HepG2 (cell line): ENCODE measurements around the gene GPR62. TPM values are rescaled to one million over a fixed set of nuclear protein-coding genes. Genes with fewer than 3 reads are reported as not detected.
A peak's percentile ranks its signal among the peaks of the same experiment; 100 is the strongest.

Source experiments
- ADNP ChIP-seq: sonication (generic); formaldehyde crosslinking; IDR thresholded peaks from 2 replicates; pipeline ENCODE4 v1.4.0; 2020; ENCODE audit warnings: missing genetic modification reagents
- BCLAF1 ChIP-seq: fragments of 450-650 bp; IDR thresholded peaks from 2 replicates; pipeline ENCODE4 v1.6.1; 2017; ENCODE audit warnings: mild to moderate bottlenecking
- KDM1A ChIP-seq: IDR thresholded peaks from 2 replicates; pipeline ENCODE4 v1.6.1; 2016; ENCODE audit warnings: missing compliant biosample characterization
- MATR3 ChIP-seq: sonication (generic); formaldehyde crosslinking; IDR thresholded peaks from 2 replicates; pipeline ENCODE4 v1.4.0; 2020; ENCODE audit warnings: missing genetic modification reagents
- MTA1 ChIP-seq: sonication (generic); formaldehyde crosslinking; IDR thresholded peaks from 2 replicates; pipeline ENCODE4 v1.4.0; 2020; ENCODE audit warnings: missing genetic modification reagents, mild to moderate bottlenecking, borderline replicate concordance
- MYC ChIP-seq: sonication (generic); formaldehyde crosslinking; IDR thresholded peaks from 2 replicates; pipeline ENCODE4 v1.9.0; 2021; ENCODE audit warnings: missing genetic modification reagents, borderline replicate concordance
- NR2F2 ChIP-seq: IDR thresholded peaks from 2 replicates; pipeline ENCODE4 v1.6.1; 2012; ENCODE audit warnings: low read depth, inconsistent platforms, borderline replicate concordance
- POLR2A ChIP-seq, 2 experiments: IDR thresholded peaks; 2 replicates each; pipeline ENCODE4 v1.6.1; 2011; ENCODE audit warnings: low read depth in 2 of 2, low read length in 2 of 2, mild to moderate bottlenecking in 1 of 2, moderate library complexity in 1 of 2; ENCODE audit not compliant: insufficient read depth in 1 of 2
- SMAD9 ChIP-seq: sonication (generic); formaldehyde crosslinking; IDR thresholded peaks from 2 replicates; pipeline ENCODE4 v1.5.1; 2020; ENCODE audit warnings: mild to moderate bottlenecking, missing genetic modification reagents
- TFE3 ChIP-seq: IDR thresholded peaks from 2 replicates; pipeline ENCODE4 v1.6.1; 2016
- ZBTB10 ChIP-seq: sonication (generic); formaldehyde crosslinking; IDR thresholded peaks from 2 replicates; pipeline ENCODE4 v1.4.0; 2020; ENCODE audit warnings: missing genetic modification reagents, borderline replicate concordance
- ZNF230 ChIP-seq: sonication (generic); formaldehyde crosslinking; IDR thresholded peaks from 2 replicates; pipeline ENCODE4 v1.4.0; 2020; ENCODE audit warnings: mild to moderate bottlenecking, missing genetic modification reagents
- ZNF274 ChIP-seq: sonication (generic); formaldehyde crosslinking; IDR thresholded peaks from 2 replicates; pipeline ENCODE4 v1.5.1; 2020; ENCODE audit warnings: mild to moderate bottlenecking, missing genetic modification reagents
- ZNF3 ChIP-seq: IDR thresholded peaks from 2 replicates; pipeline ENCODE4 v1.7.0; 2017; ENCODE audit warnings: inconsistent platforms
- ZNF761 ChIP-seq: sonication (generic); formaldehyde crosslinking; conservative IDR thresholded peaks from 2 replicates; pipeline ENCODE4 v1.4.0; 2020; ENCODE audit warnings: mild to moderate bottlenecking, missing genetic modification reagents
- polyA plus RNA-seq, 8 experiments: library from polyadenylated mRNA; depleted of rRNA in 3 of 8; stranded (reverse) in 7 of 8; unstranded in 1 of 8; fragments of >200 nt; fragmentation: Illumina TruSeq in 4 of 8; extraction: Trizol in 4 of 8; gene quantifications; 2 replicates each; pipeline versions ENCODE4 v1.2.1 to v1.2.3, GENCODE V29; 2011 to 2016; ENCODE audit warnings: low read depth in 4 of 8, missing spikeins in 1 of 8, mixed read lengths in 1 of 8; ENCODE audit not compliant: insufficient read depth in 1 of 8
- total RNA-seq, 5 experiments: library from RNA; depleted of rRNA; stranded (reverse); fragments of >200 nt; fragmentation: Illumina TruSeq; extraction: Trizol; gene quantifications; 2 replicates each; pipeline ENCODE4 v1.2.3, GENCODE V29; 2016; ENCODE audit warnings: low read depth in 1 of 5
- TF ChIP-seq, protein P1 (sequence below): sonication (generic); formaldehyde crosslinking; IDR thresholded peaks from 2 replicates; pipeline ENCODE4 v1.4.0; 2020; ENCODE audit warnings: mild to moderate bottlenecking, missing genetic modification reagents
- TF ChIP-seq, protein P2 (sequence below): IDR thresholded peaks from 2 replicates; pipeline ENCODE4 v1.6.1; 2018; ENCODE audit warnings: missing genetic modification reagents

The GPR62 gene
- total and polyA plus RNA-seq, 2 of the 13 experiments (the other 11 are each of a cell fraction or from before 2014, with no cell fraction given): not detected

DNA sequence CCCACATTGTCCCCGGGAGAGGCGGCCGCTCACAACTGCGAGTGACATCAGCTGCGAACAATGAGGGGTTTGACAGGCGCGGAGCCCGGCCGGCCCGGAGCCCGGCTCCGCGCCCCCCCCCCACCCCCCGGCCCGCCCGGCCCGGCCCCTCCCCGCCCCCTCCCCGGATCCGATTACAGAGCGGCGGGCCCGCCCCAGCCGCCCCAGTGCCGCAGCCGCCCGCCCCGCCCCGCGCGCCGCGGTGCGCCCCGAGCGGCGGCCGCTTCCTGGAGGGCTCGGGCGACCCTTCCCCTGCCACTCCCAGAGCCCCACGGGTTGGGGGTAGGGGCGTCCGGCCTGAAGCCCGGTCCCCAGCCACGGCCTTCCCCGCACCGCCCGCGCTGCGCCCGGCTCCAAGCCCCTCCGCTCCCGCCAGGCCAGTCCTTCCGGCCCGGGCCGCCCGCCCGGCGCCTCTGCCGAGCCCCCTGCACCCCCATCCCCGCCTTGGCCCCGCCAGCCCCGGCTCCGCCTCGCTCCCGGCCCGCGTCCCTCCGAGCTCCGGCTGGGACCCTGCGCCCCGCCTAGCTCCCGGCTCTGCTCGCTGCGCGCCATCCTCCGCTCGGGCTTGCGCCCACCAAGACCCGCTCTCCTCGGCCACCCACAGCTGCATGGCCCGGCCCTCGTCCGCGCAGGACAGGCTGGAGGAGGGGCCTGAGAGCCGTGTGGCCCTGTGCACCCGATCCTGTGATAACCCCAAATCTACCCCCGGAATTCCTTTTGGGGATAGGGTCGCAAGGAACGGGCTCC lies 12.4 kb downstream of the GPR62 start, which contains the start of gene PCBP4 (continued):
- TF ChIP-seq, protein P1, sequence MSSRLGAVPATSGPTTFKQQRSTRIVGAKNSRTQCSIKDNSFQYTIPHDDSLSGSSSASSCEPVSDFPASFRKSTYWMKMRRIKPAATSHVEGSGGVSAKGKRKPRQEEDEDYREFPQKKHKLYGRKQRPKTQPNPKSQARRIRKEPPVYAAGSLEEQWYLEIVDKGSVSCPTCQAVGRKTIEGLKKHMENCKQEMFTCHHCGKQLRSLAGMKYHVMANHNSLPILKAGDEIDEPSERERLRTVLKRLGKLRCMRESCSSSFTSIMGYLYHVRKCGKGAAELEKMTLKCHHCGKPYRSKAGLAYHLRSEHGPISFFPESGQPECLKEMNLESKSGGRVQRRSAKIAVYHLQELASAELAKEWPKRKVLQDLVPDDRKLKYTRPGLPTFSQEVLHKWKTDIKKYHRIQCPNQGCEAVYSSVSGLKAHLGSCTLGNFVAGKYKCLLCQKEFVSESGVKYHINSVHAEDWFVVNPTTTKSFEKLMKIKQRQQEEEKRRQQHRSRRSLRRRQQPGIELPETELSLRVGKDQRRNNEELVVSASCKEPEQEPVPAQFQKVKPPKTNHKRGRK (CRISPR knock-in tag): no peak
- no peak for TF ChIP-seq SMAD9
- TF ChIP-seq NR2F2: no peak
- no peak for TF ChIP-seq BCLAF1
- TF ChIP-seq POLR2A (IDR thresholded peaks at IDR 0.05; ENCODE audit: insufficient read depth in 1 of 2, low read depth in 2 of 2, low read length in 2 of 2): peak in 1 of 2 experiments; percentile 41; a peak in 1 of 4 replicates
- TF ChIP-seq ZNF230 (CRISPR knock-in tag): no peak
- TF ChIP-seq MATR3: no peak
- no peak for TF ChIP-seq ZBTB10 (CRISPR knock-in tag)
- peak; percentile 43; the same call in 1 of the 2 replicates for TF ChIP-seq MTA1 (CRISPR knock-in tag)
- no peak for TF ChIP-seq ZNF761 (CRISPR knock-in tag)
- no peak for TF ChIP-seq ADNP
- TF ChIP-seq MYC (CRISPR knock-in tag): 0 out of 2 replicates have a peak, but pooled peaks have one; percentile 7
- TF ChIP-seq, protein P2, sequence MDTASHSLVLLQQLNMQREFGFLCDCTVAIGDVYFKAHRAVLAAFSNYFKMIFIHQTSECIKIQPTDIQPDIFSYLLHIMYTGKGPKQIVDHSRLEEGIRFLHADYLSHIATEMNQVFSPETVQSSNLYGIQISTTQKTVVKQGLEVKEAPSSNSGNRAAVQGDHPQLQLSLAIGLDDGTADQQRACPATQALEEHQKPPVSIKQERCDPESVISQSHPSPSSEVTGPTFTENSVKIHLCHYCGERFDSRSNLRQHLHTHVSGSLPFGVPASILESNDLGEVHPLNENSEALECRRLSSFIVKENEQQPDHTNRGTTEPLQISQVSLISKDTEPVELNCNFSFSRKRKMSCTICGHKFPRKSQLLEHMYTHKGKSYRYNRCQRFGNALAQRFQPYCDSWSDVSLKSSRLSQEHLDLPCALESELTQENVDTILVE (CRISPR knock-in tag): 0 out of 2 replicates have a peak, but pooled peaks have one; percentile 6
- TF ChIP-seq ZNF3 (CRISPR knock-in tag): no peak
- no peak for TF ChIP-seq TFE3
- no peak; the same call in 1 of the 2 replicates for TF ChIP-seq ZNF274 (CRISPR knock-in tag)
- no peak for TF ChIP-seq KDM1A (CRISPR knock-in tag)
